Caco-2 (cell line): ENCODE results near the gene PRLR. TPM values are rescaled to one million over a fixed set of nuclear protein-coding genes. Genes with fewer than 3 reads are reported as not detected.

Experiments
- Bru-seq: library from RNA; stranded (reverse); fragments of 400-500 nt; gene quantifications from one replicate; lab custom pipeline; 2021; lab: Mats Ljungman, UMichigan
- BruChase-seq, 2 experiments: library from RNA; stranded (reverse); fragments of 400-500 nt; gene quantifications; one replicate each; lab custom pipeline; 2021; lab: Mats Ljungman, UMichigan
- BruUV-seq: library from RNA; stranded (reverse); fragments of 400-500 nt; replicated peaks from 2 replicates; lab custom pipeline; 2021; lab: Mats Ljungman, UMichigan
- CTCF ChIA-PET: fragments of 300-600 bp; sonication (Branson Sonifier 250); formaldehyde crosslinking; loops from one replicate; lab custom pipeline; 2022; ENCODE audit warnings: antibody characterized with exemption; lab: Charles Lee
- POLR2A ChIA-PET: fragments of 300-600 bp; sonication (Branson Sonifier 250); formaldehyde crosslinking; loops from one replicate; lab custom pipeline; 2022; ENCODE audit warnings: antibody characterized with exemption; lab: Charles Lee
- DNase-seq, 2 experiments: peaks; one replicate each; pipeline versions ENCODE4 v3.0.0 to v3.0.0-alpha.2; 2020 to 2022
- H3K27me3 ChIP-seq: replicated peaks from 2 replicates; pipeline ENCODE4 v1.6.0; 2011; ENCODE audit warnings: low read length; ENCODE audit not compliant: control insufficient read depth, insufficient read depth
- H3K36me3 ChIP-seq: 2 replicates; pipeline ENCODE4 v1.5.1; 2011; ENCODE audit warnings: low read length; ENCODE audit not compliant: control insufficient read depth, insufficient read depth
- H3K4me1 ChIP-seq: fragments of 250-450 bp; sonication (Bioruptor Pico); 2 replicates; pipeline ENCODE4 v1.5.1; 2020; ENCODE audit warnings: mild to moderate bottlenecking
- H3K4me3 ChIP-seq: 2 replicates; pipeline ENCODE4 v1.5.1; 2011; ENCODE audit warnings: low read depth, mild to moderate bottlenecking, control low read depth, low read length
- H3K9me3 ChIP-seq: fragments of 250-450 bp; sonication (Bioruptor Pico); 2 replicates; pipeline ENCODE4 v1.5.1; 2020; ENCODE audit warnings: mild to moderate bottlenecking, moderate library complexity
- H3K27ac Mint-ChIP-seq: one replicate; pipeline ENCODE4 v1.8.0; 2022; ENCODE audit warnings: mixed read lengths; ENCODE audit not compliant: unreplicated experiment
- H3K27me3 Mint-ChIP-seq: one replicate; pipeline ENCODE4 v1.8.0; 2022; ENCODE audit warnings: mixed read lengths; ENCODE audit not compliant: insufficient read depth, unreplicated experiment
- H3K36me3 Mint-ChIP-seq: one replicate; pipeline ENCODE4 v1.8.0; 2022; ENCODE audit warnings: mild to moderate bottlenecking, mixed read lengths; ENCODE audit not compliant: insufficient read depth, unreplicated experiment
- H3K4me1 Mint-ChIP-seq: one replicate; pipeline ENCODE4 v1.8.0; 2022; ENCODE audit warnings: low read depth, mixed read lengths; ENCODE audit not compliant: unreplicated experiment
- H3K4me3 Mint-ChIP-seq: one replicate; pipeline ENCODE4 v1.8.0; 2022; ENCODE audit warnings: mild to moderate bottlenecking, moderate library complexity, mixed read lengths; ENCODE audit not compliant: unreplicated experiment
- H3K9me3 Mint-ChIP-seq: one replicate; pipeline ENCODE4 v1.8.0; 2022; ENCODE audit warnings: mixed read lengths; ENCODE audit not compliant: unreplicated experiment
- CTCF ChIP-seq, 2 experiments: fragments of 200-600 bp in 1 of 2; IDR thresholded peaks; 1 replicate in 1 of 2; 2 replicates in 1 of 2; pipeline versions ENCODE4 v1.5.1 to v1.8.0; 2011 to 2022; ENCODE audit warnings: antibody characterized with exemption in 1 of 2, control low read depth in 1 of 2, inconsistent platforms in 1 of 2, low read depth in 1 of 2, low read length in 1 of 2, mild to moderate bottlenecking in 1 of 2, moderate library complexity in 1 of 2; ENCODE audit not compliant: insufficient read depth in 1 of 2, severe bottlenecking in 1 of 2, unreplicated experiment in 1 of 2
- intact Hi-C: fragments of 100-400 bp; cut with micrococcal nuclease; formaldehyde crosslinking; loops from one replicate; pipeline ENCODE4 v1.10.0; 2022; ENCODE audit not compliant: unreplicated experiment
- long read RNA-seq: library from polyadenylated mRNA; stranded (forward); transcript quantifications from one replicate; pipeline ENCODE4 v2.0.0, GENCODE V29; 2022
- total RNA-seq: library from RNA; stranded (reverse); gene quantifications from 2 replicates; pipeline ENCODE4 v1.2.3, GENCODE V29; 2022

The PRLR gene
- total RNA-seq (1.6 and 2.3 TPM in 2 replicates), Bru-seq, nascent RNA (percentile 38 among the genes with signal in this experiment), BruChase-seq, experiment 1, labeled RNA remaining after a 2-hour chase (percentile 35 among the genes with signal in this experiment), BruChase-seq, experiment 2, labeled RNA remaining after a 6-hour chase (percentile 36 among the genes with signal in this experiment)
- long read RNA-seq, full-length matches to known transcripts: 1 of 1 reads
- long read RNA-seq, partial matches to known transcripts: 0 of 1 reads
- long read RNA-seq, other reads (novel, unspliced or antisense): 0 of 1 reads

GRCh38 chr5:35230038-35230611 is at the start of gene PRLR:
TSS of gene PRLR (minus strand) at chr5:35230487. CDS start at chr5:35089620, 140,867 bp downstream.
- Histone ChIP-seq H3K27me3 (no peaks in the 10 kb centered on the region), H3K4me1 (peaks cover 2% of the 10 kb centered on the region; the same call in 1 of the 2 replicates), H3K9me3 (no peaks in the 10 kb centered on the region), H3K4me3 (peak within 1 kb of the TSS; percentile 45), H3K36me3 (no peaks in the 10 kb centered on the region)
- peaks cover 10% of the 10 kb centered on the region for H3K36me3 Mint-ChIP-seq
- H3K27me3 Mint-ChIP-seq: peaks cover 5% of the 10 kb centered on the region
- ChIA-PET CTCF (interaction anchor here (0.7 to 0.8 kb wide), 2 partner anchors 19 to 369 kb away, joined by 3 to 4 read pairs; no protein-coding TSS in a partner anchor), POLR2A (no interaction called here)
- peak within 1 kb of the TSS; percentile 77 for H3K27ac Mint-ChIP-seq
- peak; percentile 49 to 53 for DNase-seq
- H3K4me3 Mint-ChIP-seq: peak within 1 kb of the TSS; percentile 76
- no peak for TF ChIP-seq CTCF (IDR thresholded peaks at IDR 0.05; ENCODE audit: insufficient read depth in 1 of 2, low read depth in 1 of 2, low read length in 1 of 2, severe bottlenecking in 1 of 2, unreplicated experiment in 1 of 2)
- BruUV-seq: no TSS peak
- H3K9me3 Mint-ChIP-seq: no peaks in the 10 kb centered on the region
- peaks cover 19% of the 10 kb centered on the region for H3K4me1 Mint-ChIP-seq
- intact Hi-C loops: no loop called here

GRCh38 chr5:35274839-35275509 is 44.7 kb upstream of the PRLR start:
- Mint-ChIP-seq H3K27ac (no peak overlapping the region), H3K9me3 (peaks cover 22% of the 10 kb centered on the region), H3K36me3 (no peaks in the 10 kb centered on the region)

More at GRCh38 chr5:35274839-35275509, 44.7 kb upstream of the PRLR start:
- no peaks in the 10 kb centered on the region for H3K4me1 ChIP-seq
- no peak for TF ChIP-seq CTCF (IDR thresholded peaks at IDR 0.05; ENCODE audit: insufficient read depth in 1 of 2, low read depth in 1 of 2, low read length in 1 of 2, severe bottlenecking in 1 of 2, unreplicated experiment in 1 of 2)
- BruUV-seq: no TSS peak
- no peak overlapping the region for H3K4me3 Mint-ChIP-seq
- H3K9me3 ChIP-seq: peaks cover 20% of the 10 kb centered on the region
- POLR2A ChIA-PET: no interaction called here
- no peak for DNase-seq
- no peaks in the 10 kb centered on the region for H3K27me3 ChIP-seq
- no peaks in the 10 kb centered on the region for H3K36me3 ChIP-seq
- intact Hi-C loops: no loop called here
- no peaks in the 10 kb centered on the region for H3K4me1 Mint-ChIP-seq
- H3K27me3 Mint-ChIP-seq: no peaks in the 10 kb centered on the region
- H3K4me3 ChIP-seq: no peak overlapping the region
- CTCF ChIA-PET: no interaction called here
